LHCN-M2 (cell line): ENCODE data around the gene HPS5. TPM values are rescaled to one million over a fixed set of nuclear protein-coding genes. Genes with fewer than 3 reads are reported as not detected.
A peak's percentile ranks its signal among the peaks of the same experiment; 100 is the strongest.
"Not testable (repeated sequence)": the region's sequence is repeated elsewhere in the genome, so short reads cannot be mapped to it uniquely, and the experiment has no call there.

Source experiments
- DNase-seq: peaks from one replicate; pipeline ENCODE4 v3.0.0-alpha.2; 2012; ENCODE audit warnings: low read depth
- polyA plus RNA-seq: library from polyadenylated mRNA; unstranded; fragments of >200 nt; gene quantifications from one replicate; pipeline ENCODE4 v1.2.1, GENCODE V29; 2012; ENCODE audit warnings: missing spikeins
- total RNA-seq: library from RNA; depleted of rRNA; stranded (reverse); fragments of >200 nt; gene quantifications from 2 replicates; pipeline ENCODE4 v1.2.3, GENCODE V29; 2014; rRNA removed

The HPS5 gene, protein sequence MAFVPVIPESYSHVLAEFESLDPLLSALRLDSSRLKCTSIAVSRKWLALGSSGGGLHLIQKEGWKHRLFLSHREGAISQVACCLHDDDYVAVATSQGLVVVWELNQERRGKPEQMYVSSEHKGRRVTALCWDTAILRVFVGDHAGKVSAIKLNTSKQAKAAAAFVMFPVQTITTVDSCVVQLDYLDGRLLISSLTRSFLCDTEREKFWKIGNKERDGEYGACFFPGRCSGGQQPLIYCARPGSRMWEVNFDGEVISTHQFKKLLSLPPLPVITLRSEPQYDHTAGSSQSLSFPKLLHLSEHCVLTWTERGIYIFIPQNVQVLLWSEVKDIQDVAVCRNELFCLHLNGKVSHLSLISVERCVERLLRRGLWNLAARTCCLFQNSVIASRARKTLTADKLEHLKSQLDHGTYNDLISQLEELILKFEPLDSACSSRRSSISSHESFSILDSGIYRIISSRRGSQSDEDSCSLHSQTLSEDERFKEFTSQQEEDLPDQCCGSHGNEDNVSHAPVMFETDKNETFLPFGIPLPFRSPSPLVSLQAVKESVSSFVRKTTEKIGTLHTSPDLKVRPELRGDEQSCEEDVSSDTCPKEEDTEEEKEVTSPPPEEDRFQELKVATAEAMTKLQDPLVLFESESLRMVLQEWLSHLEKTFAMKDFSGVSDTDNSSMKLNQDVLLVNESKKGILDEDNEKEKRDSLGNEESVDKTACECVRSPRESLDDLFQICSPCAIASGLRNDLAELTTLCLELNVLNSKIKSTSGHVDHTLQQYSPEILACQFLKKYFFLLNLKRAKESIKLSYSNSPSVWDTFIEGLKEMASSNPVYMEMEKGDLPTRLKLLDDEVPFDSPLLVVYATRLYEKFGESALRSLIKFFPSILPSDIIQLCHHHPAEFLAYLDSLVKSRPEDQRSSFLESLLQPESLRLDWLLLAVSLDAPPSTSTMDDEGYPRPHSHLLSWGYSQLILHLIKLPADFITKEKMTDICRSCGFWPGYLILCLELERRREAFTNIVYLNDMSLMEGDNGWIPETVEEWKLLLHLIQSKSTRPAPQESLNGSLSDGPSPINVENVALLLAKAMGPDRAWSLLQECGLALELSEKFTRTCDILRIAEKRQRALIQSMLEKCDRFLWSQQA
- total RNA-seq: 29.0 and 34.6 TPM in 2 replicates
- 16.8 TPM for polyA plus RNA-seq

DNA sequence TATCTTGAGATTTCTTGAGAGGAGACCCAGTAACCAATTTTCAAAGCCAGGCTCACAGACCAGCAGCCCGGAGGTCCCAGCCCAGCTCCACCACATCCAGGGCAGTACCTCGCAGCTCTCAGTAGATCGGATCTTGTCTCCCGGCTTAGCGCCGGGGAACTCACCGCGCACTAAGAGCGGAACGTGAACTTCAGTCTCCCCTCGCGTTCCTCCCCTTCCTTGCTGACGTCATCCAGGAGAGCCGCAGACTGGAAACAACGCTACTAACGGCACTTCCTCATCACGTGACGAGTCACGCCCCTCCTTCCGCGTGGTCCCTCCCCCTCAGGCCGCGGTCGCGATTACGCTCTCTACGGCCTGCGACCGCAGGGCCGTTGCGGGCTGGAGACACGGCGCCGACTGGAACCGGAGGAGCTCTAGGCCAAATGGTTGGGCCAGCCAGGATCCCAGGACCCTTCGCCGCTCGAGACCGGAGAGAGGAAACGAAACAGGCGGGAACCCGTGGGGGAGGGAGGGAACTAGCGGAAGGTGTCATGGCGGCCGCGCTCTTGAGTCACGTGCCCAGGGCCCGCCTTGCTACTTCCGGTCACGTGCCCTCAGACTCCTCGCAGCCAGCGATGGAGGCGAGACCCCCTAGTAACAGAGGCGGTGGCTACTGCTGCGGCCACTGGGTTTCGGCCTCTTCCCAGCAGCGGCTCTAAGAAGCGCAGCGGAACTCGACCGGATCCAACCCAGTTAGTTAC, at the start of gene HPS5, which contains the start of gene GTF2H1:
TSS of gene HPS5 (minus strand) at position 172 of the 743 bp plus-strand sequence. CDS start 4,282 bp downstream, outside the sequence.
TSS of gene GTF2H1 (plus strand) at position 599 of the 743 bp plus-strand sequence. CDS start 10,508 bp downstream, outside the sequence.
- DNase-seq: peak; percentile 98

DNA sequence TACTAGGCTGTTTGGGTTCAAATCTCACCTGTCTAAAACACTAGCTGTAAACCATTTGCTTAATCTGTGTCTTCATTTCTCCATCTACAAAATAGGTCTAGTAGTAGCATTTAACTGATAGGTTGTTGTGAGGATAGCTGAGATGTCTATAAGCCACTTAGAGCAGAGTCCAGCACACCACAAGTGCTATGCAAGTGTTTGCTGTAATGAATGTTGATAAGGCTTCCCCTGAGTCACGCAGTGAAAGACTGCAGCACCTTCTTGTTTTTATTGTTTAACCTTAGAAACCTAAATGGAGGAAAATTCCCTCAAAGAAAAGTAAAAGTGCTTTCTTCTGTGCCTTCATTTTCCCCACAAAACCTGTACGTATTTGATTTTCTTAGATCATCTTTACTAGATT, 49.3 kb upstream of the HPS5 start:
- DNase-seq: no peak

DNA sequence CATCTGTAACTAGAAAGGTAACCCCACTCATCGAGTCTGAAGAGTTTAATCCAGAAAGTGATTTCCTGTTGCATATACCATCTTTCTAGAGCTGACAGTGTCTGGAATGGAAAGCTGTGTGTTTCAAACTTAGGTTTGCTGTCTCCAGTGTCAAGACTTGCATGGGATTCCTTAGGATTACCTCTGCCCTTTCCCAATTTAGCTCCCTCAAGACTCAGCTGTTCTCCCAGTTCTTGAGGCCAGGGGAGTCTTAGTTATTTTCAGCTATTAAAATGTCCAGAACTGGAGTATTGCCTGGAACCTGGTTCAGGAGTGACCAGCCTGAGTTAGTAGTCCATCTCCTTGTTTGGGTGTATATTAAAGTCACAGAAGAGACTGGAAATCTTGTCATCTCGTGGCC, 47.5 kb upstream of the HPS5 start:
- DNase-seq: no peak

DNA sequence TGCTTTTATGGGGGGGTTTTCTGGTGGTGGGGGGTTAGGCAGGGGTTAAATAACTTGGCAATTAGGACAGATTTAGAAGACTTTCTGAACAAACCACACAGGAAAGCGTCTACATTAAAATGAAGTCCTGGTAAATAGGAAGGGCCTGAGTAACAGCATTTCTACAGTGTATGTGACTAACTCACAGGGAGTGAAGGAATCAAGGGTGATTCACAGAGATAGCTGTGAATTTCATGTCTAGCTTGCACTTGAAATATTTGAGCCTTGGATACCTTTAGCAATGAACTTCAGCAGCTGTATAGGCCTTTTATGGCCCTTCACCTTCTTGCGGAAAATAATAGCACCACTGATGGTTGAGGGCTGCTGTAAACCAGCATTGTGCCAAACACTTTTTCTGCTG, 46.3 kb upstream of the HPS5 start:
- peak; percentile 40 for DNase-seq

DNA sequence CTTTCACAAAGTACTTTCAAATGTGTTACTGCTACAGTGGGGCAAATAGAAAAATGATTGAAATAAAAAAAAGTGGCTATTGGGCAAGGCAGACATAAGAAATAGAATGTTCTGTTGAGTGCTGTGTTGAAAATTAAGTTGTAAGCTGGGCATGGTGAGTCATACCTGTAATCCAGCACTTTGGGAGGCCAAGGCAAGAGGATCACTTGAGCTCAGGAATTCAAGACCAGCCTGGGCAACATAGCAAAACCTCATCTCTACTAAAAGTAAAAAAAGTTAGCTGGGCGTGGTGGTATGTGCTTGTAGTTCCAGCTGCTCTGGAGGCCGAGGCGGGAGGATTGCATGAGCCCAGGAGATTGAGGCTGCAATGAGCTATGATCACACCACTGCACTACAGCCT, 45.5 kb upstream of the HPS5 start:
- DNase-seq: peak; percentile 34

DNA sequence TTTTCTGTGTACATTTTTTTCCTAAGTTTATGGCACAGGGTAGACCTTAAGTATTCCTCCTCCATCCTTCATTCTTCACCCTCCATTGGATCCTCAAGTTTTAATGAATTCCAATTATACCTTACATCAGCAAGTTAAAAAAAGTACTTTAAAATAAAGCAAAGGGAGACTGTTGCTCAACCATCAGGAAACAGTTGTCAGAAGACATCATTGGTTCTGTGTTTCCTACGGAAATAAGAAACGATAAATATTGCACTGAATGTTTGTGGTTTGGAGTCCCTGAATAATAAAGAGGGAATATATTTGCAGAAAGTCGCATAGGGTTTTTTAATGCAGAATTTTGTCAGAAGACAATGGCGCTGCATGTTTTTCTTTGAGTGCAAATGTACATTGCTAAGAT, 44.3 kb upstream of the HPS5 start:
- DNase-seq: peak; percentile 40

DNA sequence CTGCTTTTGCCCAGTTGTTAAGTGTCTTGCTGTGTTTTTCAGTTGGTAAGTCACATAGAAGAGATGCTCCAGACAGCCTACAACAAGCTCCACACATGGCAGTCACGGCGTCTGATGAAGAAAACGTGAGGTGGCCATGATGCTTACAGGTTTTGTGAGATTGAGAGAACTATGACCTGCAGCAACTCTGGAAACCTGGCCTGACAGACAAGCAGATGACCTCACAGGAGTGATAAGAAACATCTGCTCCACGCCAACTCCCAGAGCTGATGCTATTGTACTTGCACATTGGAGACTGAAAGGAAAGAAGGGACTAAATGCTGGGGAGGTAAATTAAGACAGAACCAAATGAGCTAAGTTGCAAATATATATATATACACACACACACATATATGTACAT, 43.8 kb upstream of the HPS5 start:
- no peak for DNase-seq

DNA sequence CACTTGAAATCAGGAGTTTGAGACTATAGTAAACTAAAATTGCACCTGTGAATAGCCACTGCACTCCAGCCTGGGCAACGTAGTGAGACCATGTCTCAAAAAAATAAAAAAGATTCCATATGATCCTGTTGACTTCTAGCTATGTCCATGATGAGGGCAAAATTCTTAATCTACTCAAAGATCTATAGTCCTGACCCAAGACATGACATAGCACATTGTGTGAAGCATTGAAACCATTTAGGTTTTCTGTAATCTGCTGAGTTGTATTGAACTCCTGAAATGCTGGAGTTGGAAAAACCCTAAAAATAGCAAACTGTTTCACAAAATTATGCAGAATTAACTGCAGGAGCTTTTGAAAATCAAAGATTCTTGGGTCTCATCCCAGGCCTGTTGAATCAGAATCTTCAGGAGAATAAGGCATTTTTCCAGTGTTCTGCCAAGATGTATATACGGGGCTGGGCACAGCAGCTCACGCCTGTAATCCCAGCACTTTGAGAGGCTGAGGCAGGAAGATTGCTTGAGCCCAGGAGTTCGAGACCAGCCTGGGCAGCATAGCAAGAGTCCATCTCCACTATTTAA, 42.6 kb upstream of the HPS5 start:
- no peak for DNase-seq

DNA sequence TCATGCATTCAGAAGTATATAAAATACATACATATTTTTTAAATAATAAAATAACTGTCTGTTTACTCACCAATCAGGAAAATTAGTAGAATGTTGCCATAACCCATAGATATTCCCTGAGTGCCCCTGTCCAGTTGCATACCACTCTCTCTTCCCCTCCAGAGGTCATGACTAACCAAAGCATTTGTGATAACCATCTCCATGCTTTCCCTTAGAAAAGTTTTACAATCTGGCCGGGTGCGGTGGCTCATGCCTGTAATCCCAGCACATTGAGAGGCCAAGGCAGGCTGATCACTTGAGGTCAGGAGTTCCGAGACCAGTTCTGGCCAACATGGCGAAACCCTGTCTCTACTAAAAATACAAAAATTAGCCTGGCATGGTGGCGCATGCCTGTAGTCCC, 39.2 kb upstream of the HPS5 start:
- DNase-seq: no peak

DNA sequence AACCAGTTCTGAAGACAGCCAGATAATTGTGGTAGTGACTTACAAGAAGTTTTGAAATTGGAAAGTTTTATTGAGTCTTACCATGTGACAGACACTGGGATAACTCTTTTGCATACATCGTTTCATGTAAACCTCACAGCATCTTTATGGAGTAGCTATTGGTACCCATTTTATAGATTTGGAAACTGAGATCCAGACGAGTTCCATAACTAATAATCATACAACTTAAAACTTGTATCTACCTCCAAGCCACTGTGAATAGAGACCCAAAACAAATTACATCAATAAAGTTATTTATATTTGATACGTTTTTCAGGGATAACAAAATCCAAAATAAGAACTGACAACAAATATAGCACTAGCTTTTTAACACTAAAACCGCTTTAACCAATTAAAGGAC, 36.7 kb upstream of the HPS5 start:
- no peak for DNase-seq

DNA sequence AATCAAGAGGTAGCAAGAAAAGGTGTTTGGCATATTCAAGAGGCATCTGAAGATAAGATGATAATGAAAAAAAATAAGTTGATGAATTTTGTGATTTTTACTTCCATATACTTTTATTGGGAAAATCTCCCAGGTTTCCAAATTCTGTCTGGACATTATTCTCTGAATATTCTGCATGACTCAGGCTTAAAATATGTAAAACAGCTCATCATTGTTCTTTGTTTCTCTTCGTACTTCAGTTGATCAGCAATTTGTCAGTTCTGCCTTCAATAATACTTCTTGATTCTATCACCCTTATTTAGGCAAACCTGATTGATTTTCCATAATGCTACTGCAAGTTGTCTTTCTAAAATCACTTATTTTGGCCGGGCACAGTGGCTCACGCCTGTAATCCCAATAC, 30.6 kb upstream of the HPS5 start:
- DNase-seq: peak; percentile 41

DNA sequence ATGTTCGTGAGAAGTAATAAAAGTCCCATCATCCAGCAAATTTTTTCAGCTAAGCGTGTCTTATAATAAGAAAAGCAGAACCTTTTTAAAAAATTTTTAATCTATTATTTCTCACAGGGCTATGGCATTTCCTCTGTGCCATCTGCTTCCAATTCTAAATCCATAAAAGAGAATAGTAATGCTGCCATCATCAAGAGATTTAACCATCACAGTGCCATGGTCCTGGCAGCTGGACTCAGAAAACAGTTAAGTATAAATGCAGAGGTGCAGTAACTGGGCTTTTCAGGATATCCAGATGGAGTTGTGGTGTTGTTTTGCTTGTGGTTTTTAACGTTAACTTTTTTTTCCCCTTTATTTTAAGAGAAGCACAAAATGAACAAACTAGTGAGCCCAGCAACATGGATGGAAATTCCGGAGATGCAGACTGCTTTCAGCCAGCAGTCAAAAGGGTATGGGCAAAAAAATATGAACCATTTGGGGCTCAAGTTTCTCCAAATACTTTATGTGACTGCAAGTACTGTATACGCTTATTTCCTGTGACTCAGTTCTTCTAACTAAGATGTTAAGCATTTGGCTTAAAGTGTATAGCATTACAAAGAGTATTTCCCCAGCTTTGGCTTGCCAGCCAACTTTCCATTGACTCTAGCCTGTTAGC, 25.7 kb upstream of the HPS5 start:
- DNase-seq: peak; percentile 45

DNA sequence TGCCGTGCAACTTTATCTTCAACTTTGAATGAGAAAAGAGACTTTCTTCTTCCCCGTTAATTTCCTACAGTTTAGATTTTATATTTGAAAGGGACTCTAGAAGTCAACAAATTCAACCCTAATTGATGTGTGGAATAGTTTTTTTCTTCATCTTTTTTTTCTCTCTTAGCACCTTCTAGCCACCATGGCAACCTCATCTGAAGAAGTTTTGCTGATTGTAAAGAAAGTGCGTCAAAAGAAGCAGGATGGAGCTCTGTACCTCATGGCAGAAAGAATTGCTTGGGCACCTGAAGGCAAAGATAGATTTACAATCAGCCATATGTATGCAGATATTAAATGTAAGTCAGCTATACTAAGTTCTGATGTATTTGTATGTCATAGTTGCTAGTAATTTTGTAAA, 11.0 kb upstream of the HPS5 start:
- DNase-seq: no peak

DNA sequence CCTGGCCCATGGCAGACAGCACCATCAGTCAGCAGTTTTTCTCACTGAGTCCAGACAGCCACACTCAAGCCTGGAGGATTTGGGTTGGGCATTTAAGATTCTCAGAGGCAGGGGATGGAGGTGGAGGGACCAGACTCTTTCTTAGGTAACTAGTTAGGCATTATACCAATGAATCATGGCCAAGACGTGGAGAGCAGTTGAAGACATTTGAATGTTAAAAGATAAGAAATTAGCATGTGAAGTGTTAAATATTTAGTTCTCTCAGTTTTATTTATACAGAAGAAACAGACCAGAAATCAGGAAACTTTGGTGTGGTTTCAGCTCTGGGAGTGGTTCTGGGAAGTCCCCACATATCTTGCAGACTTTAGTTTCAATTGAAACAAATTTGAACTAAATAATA, 10.4 kb upstream of the HPS5 start:
- DNase-seq: no peak

DNA sequence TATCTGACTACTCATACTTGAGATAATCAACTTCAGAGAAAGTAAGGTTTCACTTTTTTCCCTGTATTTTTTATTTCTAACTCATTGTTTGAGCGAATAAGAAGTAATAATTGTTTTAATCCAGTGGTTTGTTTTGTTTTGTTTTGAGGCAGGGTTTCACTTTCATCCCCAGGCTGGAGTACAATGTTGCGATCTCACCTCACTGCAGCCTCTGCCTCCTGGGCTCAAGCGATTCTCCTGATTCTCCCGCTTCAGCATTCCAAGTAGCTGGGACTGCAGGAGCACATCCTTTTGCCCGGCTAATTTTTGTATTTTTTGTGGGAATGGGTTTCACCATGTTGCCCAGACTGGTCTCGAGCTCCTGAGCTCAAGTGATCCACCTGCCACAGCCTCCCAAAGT, 9.0 kb upstream of the HPS5 start:
- no peak for DNase-seq

DNA sequence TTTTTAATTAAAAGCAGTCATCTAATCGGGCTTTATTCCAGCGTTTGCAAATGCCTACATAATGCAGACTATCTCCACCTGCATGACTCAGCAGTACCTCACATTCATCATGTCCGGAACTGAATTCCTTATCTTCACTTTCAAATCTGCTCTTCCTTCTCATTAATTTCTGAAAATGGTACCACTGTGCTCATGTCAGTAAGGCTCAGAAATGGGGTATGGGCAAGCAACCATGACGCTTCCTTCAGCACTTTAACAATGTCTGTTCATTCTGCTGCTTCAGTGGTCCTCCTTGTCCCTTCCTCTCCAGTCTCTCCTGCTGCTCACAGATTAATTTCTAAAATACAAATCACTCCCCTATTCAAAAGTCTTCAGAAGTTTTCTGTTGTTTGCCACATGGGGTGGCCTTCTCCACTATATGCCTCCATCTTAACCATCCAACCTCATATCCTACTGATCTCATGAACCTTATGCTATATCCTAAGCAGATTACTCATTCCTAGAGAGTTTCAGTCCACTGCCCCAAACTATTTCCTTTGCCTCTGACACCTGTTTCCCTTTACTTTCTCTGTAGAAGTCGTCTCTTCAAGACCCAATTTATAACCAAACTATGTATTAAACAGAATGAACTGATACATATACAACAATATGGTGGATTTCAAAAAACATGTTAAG, 7.4 kb upstream of the HPS5 start:
- no peak for DNase-seq

DNA sequence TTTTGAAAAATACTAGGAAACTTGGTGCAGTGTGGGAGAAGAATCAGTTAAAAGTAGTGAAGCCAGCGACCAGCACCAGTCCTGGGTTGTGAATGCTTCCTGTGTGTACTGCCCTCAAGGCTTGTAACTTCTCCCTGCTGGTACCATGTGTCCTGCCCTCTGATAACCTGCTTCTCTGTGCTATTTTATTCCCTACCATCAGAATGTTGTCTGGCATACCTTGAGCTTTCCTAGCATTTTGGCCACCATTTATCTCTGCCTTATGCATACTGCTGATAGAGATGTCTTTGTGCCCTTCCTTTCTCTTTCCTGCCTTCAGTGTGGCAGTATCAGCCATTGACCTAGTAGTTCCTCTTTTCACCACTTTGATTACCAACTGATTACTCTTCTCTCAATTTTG, 2.4 kb upstream of the HPS5 start:
- DNase-seq: no peak

DNA sequence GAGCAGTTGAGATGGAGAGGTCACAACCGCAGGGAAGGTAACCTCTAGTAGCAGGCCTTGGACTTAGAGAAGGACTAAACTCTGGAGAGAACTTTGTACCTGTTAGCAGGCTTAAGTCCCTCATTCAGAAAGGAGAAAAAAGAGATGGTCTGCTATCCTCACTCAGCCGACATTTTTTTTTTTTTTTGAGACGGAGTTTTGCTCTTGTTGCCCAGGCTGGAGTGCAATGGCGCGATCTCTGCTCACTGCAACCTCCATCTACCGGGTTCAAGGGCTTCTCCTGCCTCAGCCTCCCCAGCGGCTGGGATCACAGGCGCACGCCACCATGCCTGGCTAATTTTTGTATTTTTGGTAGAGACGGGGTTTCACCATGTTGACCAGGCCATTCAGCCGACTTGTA, 1.9 kb upstream of the HPS5 start:
- DNase-seq: not testable (repeated sequence)

DNA sequence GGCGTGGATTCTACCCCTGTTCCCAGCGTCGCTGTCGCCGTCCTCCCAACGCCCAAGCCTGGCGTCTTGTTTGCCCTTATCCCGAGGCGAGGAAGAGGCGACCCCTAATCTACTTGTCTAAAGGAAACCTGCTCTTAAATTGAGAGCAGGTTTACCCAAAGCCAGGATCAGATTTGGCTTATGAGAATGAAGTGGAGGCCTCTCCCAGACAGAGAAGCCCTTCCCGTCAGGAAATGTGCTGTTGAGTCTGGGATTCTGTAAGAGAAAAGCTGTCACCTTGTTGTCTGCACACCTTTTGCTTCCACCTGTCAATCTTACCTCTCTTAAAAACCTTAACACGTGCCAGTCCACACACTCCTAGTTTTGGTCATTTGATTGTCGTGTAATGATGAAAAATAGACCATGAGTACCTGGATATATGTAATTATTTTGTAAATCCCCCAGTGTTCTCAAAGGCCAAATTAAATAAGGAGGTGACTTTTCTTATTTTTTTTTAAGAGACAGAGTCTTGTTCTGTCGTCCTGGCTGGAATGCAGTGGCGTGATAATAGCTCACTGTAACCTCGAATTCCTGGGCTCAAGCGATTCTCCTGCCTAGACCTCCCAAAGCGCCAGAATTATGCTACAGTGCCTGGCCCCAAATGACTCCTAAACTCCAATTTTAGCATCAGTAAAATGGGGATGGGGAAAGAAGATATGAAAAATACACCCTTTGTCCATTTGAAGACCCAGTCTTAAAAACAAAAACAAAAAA, 1.1 kb upstream of the HPS5 start:
- DNase-seq: no peak
